8988T (cell line): ENCODE data around the gene PDE2A.

Experiments
- DNase-seq: peaks from one replicate; pipeline ENCODE4 v3.0.0; 2011

Gene PDE2A

GRCh38 chr11:72586321-72587090, 87.7 kb downstream of the PDE2A start:
- no peak for DNase-seq

- peak; percentile 100 for DNase-seq
These were observed 88.4 kb downstream of the PDE2A start for GRCh38 chr11:72585762-72586311.

- DNase-seq, result no peak
These were observed 89.2 kb downstream of the PDE2A start for GRCh38 chr11:72584939-72585597.

- no peak for DNase-seq
These were observed 89.8 kb downstream of the PDE2A start for GRCh38 chr11:72584293-72584938.

GRCh38 chr11:72583616-72584292, 90.5 kb downstream of the PDE2A start:
- DNase-seq, result no peak

GRCh38 chr11:72583177-72583553, 91.1 kb downstream of the PDE2A start:
- DNase-seq, result no peak

- peak; percentile 29 for DNase-seq
These were observed 91.7 kb downstream of the PDE2A start for GRCh38 chr11:72582206-72583176.

GRCh38 chr11:72581067-72581466, 93.2 kb downstream of the PDE2A start:
- peak; percentile 35 for DNase-seq

DNA sequence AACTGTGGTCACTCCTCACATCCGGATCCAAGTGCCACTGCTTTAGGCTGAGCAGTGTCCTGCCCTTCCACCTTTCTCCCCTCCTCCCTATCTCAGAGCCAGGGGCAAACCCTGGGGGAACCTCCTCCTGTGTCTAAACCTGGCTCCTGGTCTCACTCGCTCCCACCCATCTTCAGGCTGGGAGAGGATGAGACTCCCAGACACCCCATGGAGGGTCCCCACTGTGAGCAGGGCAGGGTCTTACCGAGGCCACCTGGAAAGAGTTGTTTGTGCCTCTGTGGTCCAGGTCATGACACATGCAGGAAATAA, 93.6 kb downstream of the PDE2A start:
- DNase-seq, result peak; percentile 34

DNA sequence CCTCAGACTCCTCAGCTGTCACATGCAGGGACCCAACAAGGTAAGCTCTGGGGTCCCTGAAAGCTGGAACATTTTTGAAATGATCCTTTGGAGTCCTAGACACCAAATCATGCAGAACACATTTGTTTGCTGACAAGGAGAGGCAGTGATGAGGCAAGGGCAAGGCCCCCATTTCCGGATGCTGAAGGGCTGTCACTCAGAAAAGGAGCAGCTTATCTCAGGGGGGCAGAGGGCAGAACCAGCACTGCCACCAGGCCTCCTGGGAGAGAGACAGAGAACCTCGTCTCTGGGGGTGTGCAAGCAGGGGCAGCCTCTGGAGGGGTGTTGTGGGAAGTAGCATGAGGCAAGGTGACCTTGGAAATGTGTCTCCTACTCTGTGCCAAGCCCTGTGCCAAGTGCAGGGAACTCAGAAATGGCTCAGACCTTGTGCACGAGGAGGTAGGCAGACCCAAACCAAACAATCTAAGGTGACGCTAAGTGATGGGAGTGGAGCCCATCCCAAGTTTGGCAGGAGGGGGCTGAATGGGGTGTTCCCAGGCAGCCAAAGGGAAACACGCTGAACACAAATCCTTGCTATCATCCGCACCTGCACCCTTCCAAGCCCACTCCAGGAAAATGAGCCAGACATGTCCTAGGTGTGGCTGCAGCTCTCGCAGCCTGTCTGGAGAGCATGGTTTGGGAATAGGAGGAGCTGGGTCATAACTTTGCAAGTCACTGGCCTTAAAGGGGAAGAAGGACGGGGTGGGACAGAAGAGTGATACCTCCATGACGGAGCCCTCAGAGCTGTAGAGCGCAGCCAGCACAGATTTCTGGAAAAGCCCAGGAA, 94.2 kb downstream of the PDE2A start:
- peak; percentile 37 for DNase-seq

GRCh38 chr11:72578991-72579815, 95.0 kb downstream of the PDE2A start:
- peak; percentile 27 for DNase-seq

DNA sequence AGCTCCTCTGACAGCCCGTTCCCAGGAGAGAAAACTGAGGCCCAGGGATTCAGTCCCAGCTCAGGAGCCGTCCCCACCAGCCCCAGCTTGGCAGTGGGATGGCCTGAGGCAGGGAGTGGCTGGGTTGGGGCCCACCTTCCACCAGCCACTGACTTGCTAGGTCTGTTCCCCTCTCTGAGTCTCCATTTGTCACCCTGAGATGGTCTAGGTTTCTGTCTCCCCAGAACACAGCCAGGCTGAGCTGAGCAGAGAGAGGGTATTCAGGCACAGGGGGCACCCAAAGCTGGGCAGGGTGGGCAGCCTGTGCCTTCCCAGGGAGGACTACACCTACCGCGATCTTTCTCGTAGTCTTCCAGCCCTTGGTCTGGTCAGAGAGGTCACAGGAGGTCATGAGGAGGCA, 95.7 kb downstream of the PDE2A start:
- peak; percentile 19 for DNase-seq

GRCh38 chr11:72578051-72578450, 96.2 kb downstream of the PDE2A start:
- DNase-seq, result no peak

- DNase-seq, result peak; percentile 28
These were observed 96.9 kb downstream of the PDE2A start for GRCh38 chr11:72577271-72577721.

- DNase-seq, result no peak
These were observed 97.6 kb downstream of the PDE2A start for GRCh38 chr11:72576661-72577060.

DNA sequence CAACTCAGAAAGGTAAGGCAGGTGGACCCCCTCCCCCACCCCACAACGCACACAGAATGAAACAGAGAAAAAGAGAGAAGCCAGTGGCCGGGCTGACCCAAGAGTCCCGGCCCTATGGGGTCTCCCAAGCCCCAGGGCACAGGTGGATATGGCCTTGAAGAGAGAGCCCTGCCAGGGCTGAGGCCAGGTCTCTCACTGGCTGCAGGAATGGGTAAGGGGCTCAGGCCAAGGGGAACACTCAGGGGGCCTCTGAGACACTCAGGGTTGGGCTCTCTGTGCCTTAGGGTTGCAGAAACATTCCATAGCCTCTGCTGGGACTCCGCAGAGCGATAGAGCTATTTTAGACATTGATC, 98.0 kb downstream of the PDE2A start:
- DNase-seq, result no peak

DNA sequence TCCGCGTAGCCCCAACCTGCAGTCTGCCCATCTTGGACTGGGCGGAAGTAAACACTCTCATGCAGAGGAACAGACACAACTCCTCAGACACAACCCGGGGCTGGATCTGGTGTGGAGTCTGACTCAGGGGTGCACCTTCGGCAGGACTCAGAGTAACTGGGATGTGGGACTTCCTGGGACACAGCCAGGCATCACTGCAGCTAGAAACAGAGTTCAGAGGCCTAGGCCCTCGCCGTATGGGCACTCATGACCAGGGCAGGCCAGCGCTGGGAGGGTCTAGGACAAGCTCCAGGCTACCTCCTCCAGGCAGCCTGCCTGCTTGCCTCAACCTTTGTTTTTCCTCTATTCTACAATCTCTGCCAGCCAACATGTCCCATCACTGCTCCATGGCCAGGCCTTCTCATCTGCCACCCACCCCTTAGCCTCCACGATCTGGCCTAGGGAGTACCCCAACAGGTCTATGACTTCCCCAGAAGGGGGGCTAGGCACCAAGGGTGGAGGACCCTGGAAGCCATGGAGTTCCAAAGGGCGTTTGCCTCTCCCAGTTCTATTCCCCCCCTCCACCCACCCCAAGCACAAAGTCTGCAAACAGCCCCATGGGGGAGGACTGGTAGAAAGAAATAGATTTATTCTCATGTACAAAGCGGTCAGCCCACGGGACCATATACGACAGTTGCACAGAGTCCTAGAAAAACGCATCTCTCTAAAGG, 98.5 kb downstream of the PDE2A start:
- DNase-seq, result no peak

DNA sequence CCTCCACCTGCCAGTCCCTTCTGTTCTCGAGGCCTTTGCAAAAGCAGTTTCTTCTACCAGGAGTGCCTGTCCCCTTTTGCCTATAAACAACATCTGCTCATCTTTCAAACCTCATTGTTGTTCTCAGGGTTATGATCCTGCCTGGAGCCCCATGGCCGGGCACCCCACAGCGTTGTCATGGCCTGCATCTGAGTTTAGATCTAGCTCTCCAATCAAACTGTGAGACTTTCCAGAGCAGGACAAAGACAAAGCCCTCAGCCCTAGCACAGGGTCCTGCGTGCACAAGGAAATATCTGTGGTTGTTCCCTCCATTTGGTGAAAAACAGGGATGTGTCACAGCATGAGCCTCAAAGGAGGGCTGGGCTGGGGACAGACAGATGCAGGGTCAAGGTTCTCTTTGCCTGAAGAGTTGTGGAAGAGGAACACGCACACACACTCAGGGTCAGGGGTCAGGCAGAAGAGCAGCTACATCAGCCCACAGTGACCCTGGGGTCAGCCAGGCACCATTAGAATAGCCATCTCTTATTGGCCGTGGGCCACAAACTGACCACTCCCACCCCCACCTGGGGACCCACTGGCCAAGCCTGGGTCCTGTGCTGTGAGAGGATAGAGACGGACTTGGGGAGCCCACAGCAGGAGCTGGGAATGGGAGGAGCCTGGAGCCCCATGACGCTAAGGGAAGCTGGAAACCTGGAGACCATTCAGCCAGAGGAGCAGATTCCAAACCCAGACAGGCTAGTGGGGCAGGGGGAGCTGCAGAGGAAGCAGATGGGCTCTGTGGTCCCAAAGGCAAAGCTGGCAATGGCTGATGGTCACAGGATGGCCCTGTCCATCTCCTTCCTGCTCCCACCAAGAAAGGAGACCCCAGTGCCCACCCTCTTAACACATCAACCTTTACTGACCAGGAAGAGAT, 99.4 kb downstream of the PDE2A start:
- no peak for DNase-seq
